SK-N-MC (cell line): ENCODE data around the gene ALDOB.

Source experiments
- DNase-seq: peaks from one replicate; pipeline ENCODE4 v3.0.0-alpha.2; 2011; ENCODE audit warnings: low read depth, low spot score
- H3K27ac ChIP-seq: fragments of 200-600 bp; sonication (generic); 2 replicates; pipeline ENCODE4 v1.5.1; 2016; ENCODE audit warnings: mixed run types
- H3K36me3 ChIP-seq: fragments of 200-600 bp; sonication (generic); 2 replicates; pipeline ENCODE4 v1.6.1; 2017; ENCODE audit warnings: antibody characterized with exemption, low read length, mixed read lengths; ENCODE audit not compliant: insufficient read depth
- H3K4me3 ChIP-seq: fragments of 200-600 bp; sonication (generic); 2 replicates; pipeline ENCODE4 v1.5.1; 2016
- H3K9ac ChIP-seq: fragments of 200-600 bp; sonication (generic); 2 replicates; pipeline ENCODE4 v1.8.0; 2017; ENCODE audit warnings: mixed run types, mixed read lengths; ENCODE audit not compliant: insufficient read length
- H3K9me3 ChIP-seq: fragments of 200-600 bp; sonication (generic); 2 replicates; pipeline ENCODE4 v1.6.1; 2017; ENCODE audit warnings: low read depth, mild to moderate bottlenecking, antibody characterized with exemption, low read length, moderate library complexity, mixed read lengths
- EZH2 ChIP-seq: fragments of 200-600 bp; sonication (generic); IDR thresholded peaks from one replicate; pipeline ENCODE4 v1.6.1; 2017; ENCODE audit warnings: antibody characterized with exemption
- FOXP2 ChIP-seq: optimal IDR thresholded peaks from 2 replicates; pipeline ENCODE3; 2011; ENCODE audit warnings: mild to moderate bottlenecking, moderate library complexity; ENCODE audit not compliant: insufficient read depth; ENCODE audit errors: extremely low read length, control extremely low read depth
- POLR2AphosphoS5 ChIP-seq: IDR thresholded peaks from 2 replicates; pipeline ENCODE4 v1.6.1; 2012; ENCODE audit warnings: mild to moderate bottlenecking, low read depth, low read length, borderline replicate concordance

ALDOB gene

GRCh38 chr9:101449071-101449721 is 13.6 kb upstream of the ALDOB start:
- Histone ChIP-seq H3K9ac (no peak overlapping the region), H3K27ac (no peak overlapping the region), H3K36me3 (no peaks in the 10 kb centered on the region), H3K9me3 (no peaks in the 10 kb centered on the region), H3K4me3 (no peak overlapping the region)
- DNase-seq: no peak
- TF ChIP-seq FOXP2: no peak
- no peak for TF ChIP-seq POLR2AphosphoS5
- TF ChIP-seq EZH2: no peak

GRCh38 chr9:101448680-101449070 is 13.1 kb upstream of the ALDOB start:
- Histone ChIP-seq H3K9ac (no peak overlapping the region), H3K36me3 (no peaks in the 10 kb centered on the region), H3K9me3 (no peaks in the 10 kb centered on the region), H3K4me3 (no peak overlapping the region), H3K27ac (no peak overlapping the region)
- TF ChIP-seq EZH2: no peak
- TF ChIP-seq POLR2AphosphoS5: no peak
- TF ChIP-seq FOXP2: no peak
- no peak for DNase-seq

DNA sequence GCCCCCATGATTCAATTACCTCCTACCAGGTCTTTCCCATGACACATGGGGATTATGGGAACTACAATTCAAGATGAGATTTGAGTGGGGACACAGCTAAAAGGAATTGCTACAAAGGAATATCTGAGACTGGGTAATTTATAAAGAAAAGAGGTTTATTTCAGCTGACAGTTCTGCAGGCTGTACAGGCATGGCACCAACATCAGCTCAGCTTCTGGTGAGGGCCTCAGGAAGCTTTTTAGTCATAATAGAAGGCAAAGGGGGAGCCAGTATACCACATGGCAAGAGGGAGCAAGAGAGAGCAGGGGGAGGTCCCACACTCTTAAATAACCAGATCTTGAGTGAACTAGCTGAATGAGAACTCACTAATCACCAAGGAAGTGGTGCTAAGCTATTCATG is 11.2 kb upstream of the ALDOB start:
- Histone ChIP-seq H3K27ac (no peak overlapping the region), H3K36me3 (no peaks in the 10 kb centered on the region), H3K9me3 (no peaks in the 10 kb centered on the region), H3K4me3 (no peak overlapping the region), H3K9ac (no peak overlapping the region)
- DNase-seq: no peak
- TF ChIP-seq POLR2AphosphoS5 (no peak), FOXP2 (no peak), EZH2 (no peak)

GRCh38 chr9:101445353-101446029 is 9.9 kb upstream of the ALDOB start:
- no peaks in the 10 kb centered on the region for H3K9me3 ChIP-seq
- no peak overlapping the region for H3K27ac ChIP-seq
- H3K9ac ChIP-seq: no peak overlapping the region
- H3K4me3 ChIP-seq: peak overlapping the region; percentile 32; the same call in 1 of the 2 replicates
- TF ChIP-seq FOXP2 (no peak), POLR2AphosphoS5 (no peak)
- H3K36me3 ChIP-seq: no peaks in the 10 kb centered on the region
- DNase-seq: no peak

GRCh38 chr9:101443364-101443771 is 7.8 kb upstream of the ALDOB start:
- TF ChIP-seq FOXP2 (no peak), POLR2AphosphoS5 (no peak), EZH2 (no peak)
- Histone ChIP-seq H3K4me3 (no peak overlapping the region), H3K9me3 (no peaks in the 10 kb centered on the region), H3K27ac (no peak overlapping the region), H3K9ac (no peak overlapping the region), H3K36me3 (no peaks in the 10 kb centered on the region)
- DNase-seq: no peak

DNA sequence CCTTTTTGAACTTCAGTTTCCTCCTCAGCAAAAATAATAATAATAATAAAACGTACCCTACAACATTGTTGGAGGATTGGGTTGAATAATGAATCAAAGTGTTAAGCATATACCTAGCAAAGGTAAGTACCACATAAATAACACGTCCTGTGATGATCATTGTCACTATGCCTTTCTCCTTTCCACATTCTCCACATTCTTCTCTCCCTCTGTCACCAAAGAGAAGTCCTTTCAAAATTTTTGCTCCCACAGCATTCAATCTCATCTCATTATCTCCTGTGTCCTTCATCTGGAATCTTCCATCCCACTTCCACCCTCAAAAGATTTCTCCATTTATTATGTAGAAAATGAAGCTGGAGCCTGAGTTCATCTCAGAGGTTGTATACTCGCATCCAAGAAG is 7.2 kb upstream of the ALDOB start:
- H3K9me3 ChIP-seq: no peaks in the 10 kb centered on the region
- TF ChIP-seq FOXP2 (no peak), POLR2AphosphoS5 (no peak), EZH2 (no peak)
- no peak overlapping the region for H3K4me3 ChIP-seq
- H3K27ac ChIP-seq: no peak overlapping the region
- DNase-seq: no peak
- H3K9ac ChIP-seq: no peak overlapping the region
- no peaks in the 10 kb centered on the region for H3K36me3 ChIP-seq

- no peak overlapping the region for H3K4me3 ChIP-seq
- H3K9ac ChIP-seq: no peak overlapping the region
- DNase-seq: no peak
- no peak overlapping the region for H3K27ac ChIP-seq
- TF ChIP-seq FOXP2 (no peak), EZH2 (no peak), POLR2AphosphoS5 (no peak)
- H3K36me3 ChIP-seq: no peaks in the 10 kb centered on the region
- H3K9me3 ChIP-seq: no peaks in the 10 kb centered on the region
These were observed 6.7 kb upstream of the ALDOB start for GRCh38 chr9:101442318-101442717.

- no peak for TF ChIP-seq FOXP2
- no peak for TF ChIP-seq EZH2
- TF ChIP-seq POLR2AphosphoS5: no peak
- Histone ChIP-seq H3K4me3 (no peak overlapping the region), H3K9ac (no peak overlapping the region), H3K36me3 (no peaks in the 10 kb centered on the region), H3K27ac (no peak overlapping the region), H3K9me3 (no peaks in the 10 kb centered on the region)
- no peak for DNase-seq
These were observed 5.2 kb upstream of the ALDOB start for GRCh38 chr9:101440714-101441230.
